GM18951 (cell line): ENCODE results near the gene RRBP1.
"Not testable (repeated sequence)": the region's sequence is repeated elsewhere in the genome, so short reads cannot be mapped to it uniquely, and the experiment has no call there.

Experiments used
- POLR2A ChIP-seq: IDR thresholded peaks from 4 replicates; pipeline ENCODE4 v1.6.1; 2011; ENCODE audit warnings: mild to moderate bottlenecking; ENCODE audit not compliant: insufficient read length, insufficient read depth; ENCODE audit errors: extremely low read depth
- in situ Hi-C: fragments of 300-500 bp; cut with MboI; formaldehyde crosslinking; loops from one replicate; pipeline ENCODE4 v1.12.0; 2022; ENCODE audit warnings: low sequenced_read_pairs, mixed read lengths, inconsistent platforms; ENCODE audit not compliant: unreplicated experiment

The RRBP1 gene

DNA sequence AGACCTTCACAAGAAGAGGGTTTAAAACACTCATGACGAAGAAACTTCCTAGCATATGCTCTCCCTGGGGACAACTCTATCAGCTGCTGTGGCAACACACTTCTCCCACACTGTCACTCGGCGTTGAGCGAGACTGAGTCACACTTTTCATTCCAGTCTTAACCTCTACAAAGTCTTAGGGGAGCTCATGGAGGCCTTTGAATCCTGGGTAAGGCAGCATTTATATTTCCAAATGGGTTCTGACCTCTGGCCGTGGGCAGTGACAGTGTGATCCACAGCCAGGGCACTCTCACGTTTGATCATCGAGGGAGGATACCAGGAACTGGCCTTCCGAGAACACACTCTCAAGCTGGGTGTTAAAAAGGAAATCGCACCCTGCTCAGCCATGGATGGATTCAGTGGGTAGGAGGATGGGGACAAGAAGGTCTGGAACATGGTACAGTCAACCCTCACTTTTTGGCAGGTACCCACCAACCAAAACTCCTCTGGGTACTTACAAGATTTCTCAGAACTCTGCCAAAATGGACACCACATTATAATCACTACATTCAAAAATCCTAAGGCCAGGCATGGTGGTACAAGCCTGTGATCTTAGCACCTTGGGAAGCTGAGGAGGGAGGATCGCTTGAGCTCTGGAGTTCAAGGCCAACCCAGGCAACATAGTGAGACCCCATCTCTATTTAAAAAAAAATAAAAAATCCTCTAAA lies 19.6 kb downstream of the RRBP1 start:
- no peak for TF ChIP-seq POLR2A
- in situ Hi-C loops: no loop called here

DNA sequence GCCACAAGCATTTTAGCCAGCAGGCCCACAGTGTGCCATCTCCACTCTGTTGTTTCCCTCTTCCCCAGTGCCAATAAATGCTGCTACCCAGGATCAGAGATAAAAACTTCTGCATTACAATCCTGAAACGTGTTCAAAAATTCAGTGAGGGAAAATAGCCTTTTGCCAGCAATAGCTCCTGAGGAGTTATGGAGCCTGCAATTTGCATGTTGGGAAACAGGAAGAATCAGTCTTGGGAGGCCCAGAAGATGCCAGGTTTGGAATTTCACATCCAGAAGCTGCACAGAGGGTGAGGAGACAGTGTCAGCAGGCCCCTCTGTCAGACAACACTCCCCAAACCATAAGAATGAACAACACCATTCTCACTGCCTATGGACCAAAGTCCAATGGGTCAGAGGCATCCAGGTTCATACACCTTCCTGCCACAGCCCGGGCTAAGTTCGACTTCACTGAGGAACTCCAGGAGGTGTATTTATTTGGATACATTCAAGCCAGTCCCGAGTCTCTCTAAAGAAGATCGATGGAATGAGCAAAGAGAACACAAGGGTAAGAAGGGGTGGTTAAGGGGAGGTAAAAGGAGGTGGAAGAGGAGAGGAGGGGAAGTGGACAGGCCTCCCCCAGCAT lies 20.8 kb downstream of the RRBP1 start:
- TF ChIP-seq POLR2A: no peak
- in situ Hi-C loops: no loop called here

DNA sequence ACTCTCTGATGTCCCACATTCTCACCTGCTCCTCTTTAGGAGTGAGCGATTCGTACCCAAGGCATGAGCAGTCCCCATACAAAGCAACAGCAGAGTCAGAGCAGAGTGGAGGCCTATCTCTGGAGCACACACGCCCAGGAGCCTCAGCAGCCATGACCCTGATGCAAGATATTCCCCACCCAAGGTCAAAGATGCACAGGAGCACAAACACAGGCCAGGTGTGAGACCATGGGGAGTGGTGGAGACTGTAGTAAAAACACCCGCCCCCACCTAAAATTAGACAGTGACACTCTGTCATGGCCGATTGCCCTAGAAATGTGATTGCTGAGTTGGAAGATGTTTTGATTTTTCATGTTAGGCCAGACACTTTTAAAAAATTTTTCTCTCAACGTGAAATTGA lies 21.4 kb downstream of the RRBP1 start:
- TF ChIP-seq POLR2A: no peak
- in situ Hi-C loops: no loop called here

DNA sequence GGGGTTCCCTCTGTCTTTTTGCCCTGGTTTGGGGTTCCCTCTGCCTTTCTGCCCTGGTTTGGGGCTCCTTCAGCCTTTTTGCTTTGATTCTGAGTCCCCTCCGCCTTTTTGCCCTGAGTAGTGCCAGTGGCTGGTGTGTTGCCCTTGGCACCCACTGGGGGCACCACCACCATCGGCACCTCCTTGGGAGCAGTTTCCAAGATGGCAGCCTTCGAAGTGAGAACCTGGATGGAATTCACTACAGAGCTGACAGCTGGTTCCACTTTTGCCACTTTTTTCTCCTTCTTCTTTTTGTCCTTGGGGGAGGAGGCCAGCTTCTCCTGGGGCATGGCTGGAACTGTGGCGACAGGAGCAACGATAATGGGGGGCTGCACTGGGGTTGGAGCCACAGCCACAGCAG lies 22.2 kb downstream of the RRBP1 start:
- in situ Hi-C loops: no loop called here
- TF ChIP-seq POLR2A: no peak

DNA sequence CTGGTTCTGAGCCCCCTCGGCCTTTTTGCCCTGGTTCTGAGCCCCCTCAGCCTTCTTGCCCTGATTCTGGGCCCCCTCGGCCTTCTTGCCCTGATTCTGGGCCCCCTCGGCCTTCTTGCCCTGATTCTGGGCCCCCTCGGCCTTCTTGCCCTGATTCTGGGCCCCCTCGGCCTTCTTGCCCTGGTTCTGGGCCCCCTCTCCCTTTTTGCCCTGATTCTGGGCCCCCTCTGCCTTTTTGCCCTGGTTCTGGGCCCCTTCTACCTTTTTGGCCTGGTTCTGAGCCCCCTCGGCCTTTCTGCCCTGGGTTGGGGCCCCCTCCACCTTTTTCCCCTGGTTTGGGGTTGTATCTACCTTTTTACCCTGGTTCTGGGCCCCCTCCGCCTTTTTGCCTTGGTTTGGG lies 22.7 kb downstream of the RRBP1 start:
- in situ Hi-C loops: not testable (repeated sequence)

DNA sequence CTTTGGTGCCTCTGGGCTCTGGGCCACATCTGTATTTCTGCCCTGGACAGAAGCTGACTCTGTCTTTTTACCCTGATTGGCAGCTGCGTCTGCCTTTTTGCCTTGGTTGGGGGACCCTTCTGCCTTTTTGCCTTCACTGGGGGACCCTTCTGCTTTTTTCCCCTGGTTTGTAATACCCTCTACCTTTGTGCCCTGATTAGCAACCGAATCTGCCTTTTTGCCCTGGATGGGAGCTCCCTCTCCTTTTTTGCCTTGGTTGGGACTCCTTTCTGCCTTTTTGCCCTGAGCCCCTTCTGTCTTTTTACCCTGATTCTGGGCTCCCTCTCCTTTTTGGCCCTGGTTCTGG lies 23.4 kb downstream of the RRBP1 start:
- TF ChIP-seq POLR2A: no peak
- in situ Hi-C loops: no loop called here

DNA sequence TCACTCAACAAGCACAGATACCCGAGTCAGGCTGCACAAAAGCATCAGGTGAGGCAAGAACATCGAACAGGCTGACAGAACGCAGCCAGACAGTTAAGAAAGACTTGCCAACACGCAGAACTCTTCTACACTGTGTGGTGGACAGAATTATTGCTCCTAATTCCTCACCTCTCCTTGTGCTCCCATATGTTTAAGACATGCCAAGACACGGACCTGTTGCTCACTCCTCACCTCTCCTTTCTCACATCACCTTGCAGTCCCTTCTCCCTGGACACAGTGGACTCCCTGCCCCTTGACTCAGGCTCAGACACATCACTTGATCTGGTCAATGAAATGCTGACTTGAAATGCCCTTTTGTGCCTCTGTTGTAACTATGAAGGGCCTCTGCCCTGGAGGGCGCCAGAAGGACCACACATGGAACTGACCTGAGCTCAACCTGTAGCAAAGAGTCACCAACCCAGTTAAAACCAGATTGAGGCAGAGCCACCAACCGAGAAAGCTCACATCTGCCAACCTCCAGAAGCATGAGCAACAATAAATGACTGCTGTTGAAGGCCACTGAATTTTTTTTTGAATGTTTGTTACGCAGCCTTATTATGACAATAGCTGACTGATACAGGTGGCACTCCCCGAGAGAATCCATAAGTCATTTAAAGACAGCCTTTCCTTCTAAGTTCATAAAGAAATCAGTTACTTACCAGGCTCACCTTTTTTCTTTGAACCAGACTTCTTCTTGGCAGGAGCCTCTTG lies 24.0 kb downstream of the RRBP1 start:
- in situ Hi-C loops: no loop called here

DNA sequence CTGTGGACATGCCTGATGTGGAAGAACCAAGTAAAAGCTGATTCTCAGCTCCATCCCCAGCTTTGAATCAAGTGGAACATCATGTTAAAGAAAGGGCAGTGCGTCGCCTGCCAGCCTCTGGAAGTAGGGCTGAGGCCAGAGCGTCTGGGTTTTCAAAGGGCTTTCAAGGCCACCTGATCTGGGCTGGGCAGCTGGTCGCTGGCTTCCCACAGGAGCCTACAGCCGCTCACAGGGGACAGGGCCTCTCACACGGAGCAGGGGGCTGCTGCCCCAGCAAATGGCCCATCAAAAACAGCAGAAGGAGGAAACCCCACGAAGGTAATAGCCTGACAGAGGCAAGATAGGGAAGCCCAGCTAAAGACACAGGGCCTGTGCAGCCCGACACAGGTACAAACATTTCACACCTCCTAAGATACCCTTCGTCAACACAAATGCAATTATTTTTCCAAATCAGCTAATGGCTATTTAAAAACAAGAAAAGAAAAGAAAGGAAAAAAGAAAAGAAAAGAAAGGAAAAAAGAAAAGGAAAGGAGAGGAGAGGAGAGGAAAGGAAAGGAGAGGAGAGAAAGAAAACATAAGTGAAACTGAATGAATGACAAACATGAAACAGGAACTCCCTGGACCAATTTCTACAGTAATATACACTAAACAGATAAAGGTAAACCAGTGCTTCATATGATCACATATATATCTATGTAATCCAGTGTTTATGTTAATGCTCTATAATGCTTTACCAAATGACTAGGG lies 24.8 kb downstream of the RRBP1 start:
- in situ Hi-C loops: no loop called here
- no peak for TF ChIP-seq POLR2A

More for the DNA sequence above, 24.0 kb downstream of the RRBP1 start:
- no peak for TF ChIP-seq POLR2A

DNA sequence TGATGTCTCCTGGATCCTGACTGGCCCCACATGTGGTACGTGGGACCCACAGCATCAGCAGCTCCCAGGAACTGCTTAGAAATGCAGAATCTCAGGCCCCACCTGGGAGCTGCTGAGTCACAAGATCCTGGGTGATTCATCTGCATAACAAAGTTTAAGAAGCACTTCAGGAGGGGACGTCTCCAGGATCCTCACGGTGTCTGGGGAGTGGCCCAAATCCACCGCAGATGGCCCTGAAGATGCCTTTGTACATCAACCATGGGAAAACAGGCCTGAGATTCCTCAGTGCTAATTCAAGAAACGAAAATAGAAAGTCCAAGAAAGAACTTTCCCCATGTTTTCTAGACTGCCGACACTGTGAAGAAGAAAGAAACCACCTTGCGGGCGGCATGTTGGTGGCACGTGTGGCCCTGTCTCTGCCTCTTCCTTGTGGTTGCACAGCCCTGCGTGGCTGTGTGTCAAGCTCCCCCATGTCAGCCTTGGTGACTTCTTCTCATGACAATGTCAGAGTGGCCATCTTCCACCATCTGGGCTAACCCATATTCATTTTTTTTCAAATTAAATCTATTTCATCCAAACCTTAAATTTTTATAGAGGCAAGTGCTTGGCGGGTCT lies 26.1 kb downstream of the RRBP1 start:
- no peak for TF ChIP-seq POLR2A
- in situ Hi-C loops: no loop called here

DNA sequence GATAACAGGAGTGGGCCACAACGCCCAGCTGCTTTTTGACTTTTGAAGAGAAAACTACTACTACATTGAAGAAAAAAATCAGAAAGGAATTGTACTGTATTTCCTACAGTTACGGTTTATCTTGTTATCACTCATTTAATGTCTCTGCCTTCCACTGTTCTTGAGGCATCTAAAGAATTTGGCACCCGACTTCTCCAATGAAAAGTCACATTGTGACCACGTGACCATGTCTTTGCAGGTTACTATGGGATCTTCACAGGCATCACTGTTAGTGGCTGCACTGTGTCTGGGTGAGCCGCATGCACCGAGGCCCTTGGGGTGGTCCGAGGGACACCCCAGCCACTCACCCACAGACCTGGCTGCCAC lies 26.8 kb downstream of the RRBP1 start:
- no peak for TF ChIP-seq POLR2A
- in situ Hi-C loops: no loop called here

DNA sequence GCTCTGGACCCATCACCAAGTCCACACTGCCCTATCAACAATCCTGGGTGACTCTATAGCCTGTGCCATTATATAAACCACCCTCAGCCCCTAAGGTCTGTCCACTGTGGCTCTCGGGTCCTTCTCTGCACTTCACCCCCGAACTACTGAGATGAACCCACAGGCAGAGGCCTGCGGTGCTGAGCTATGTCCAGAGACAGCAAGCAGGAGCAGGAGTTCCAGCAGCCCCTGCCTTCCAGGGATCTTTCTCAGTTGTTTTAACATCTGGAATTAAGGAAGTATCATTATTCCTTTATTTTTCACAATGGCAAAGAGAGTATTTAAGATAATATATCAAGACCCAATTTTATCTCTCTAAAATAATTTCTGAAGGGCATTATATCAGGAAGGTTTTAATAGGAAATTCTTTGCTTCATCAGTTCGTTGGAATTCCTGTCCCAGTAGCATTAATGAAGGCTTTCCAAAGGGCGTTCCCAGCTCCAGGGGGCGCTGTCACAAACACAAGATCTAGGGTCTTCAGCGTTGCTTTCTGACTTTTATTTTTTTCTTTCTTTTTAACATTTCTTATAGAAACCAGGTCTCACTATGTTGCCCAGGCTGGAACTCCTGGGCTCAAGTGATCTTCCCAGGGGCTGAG lies 27.3 kb downstream of the RRBP1 start:
- no peak for TF ChIP-seq POLR2A
- in situ Hi-C loops: no loop called here

DNA sequence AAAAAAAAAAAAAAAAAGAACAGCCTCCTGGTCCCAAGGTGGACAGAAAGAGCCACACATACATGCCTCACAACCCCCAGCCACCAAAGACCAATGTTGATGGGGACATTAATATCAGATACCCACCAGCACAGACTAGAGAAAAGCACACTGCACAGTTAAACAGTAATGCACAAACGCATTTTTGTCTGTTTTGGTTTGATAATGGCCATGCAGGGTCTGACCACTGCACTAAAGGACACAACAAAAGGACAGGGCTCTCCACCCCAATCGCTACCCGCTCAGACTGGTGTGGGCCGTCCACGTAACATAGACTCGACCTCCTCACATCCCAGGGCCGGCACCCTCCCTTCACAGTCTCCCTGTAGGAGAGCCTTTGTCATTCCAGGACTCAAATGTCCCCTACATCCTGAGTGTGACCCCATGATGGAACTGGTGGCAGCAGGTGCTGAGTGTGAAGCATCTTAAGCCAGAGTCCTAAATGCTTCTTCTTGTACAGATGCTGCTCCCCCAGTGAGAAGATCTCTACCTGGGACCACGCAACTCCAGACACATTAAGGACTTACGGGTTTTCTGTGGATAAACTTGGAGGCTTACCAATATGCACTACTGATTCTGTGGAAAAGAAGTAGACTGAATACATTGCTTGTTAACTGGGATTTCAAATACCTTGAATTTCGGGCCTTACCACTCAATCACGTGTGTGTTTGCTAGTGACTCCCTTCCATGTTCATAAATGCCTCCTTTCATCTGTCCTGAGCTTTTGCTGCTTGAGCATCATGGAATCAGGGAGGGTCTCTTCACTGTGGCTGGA lies 28.0 kb downstream of the RRBP1 start:
- in situ Hi-C loops: no loop called here
- TF ChIP-seq POLR2A: no peak
